NCI-H1417 treated with DMSO at 0.1 percent for 48 hours (cell line): ENCODE measurements around the gene RNU7-1.

Experiments used
- DNase-seq: peaks from one replicate; lab custom pipeline; 2025; lab: John Stamatoyannopoulos, UW

Gene RNU7-1

GRCh38 chr12:6937481-6938352 is 5.9 kb upstream of the RNU7-1 start:
- peak; percentile 91 for DNase-seq

DNA sequence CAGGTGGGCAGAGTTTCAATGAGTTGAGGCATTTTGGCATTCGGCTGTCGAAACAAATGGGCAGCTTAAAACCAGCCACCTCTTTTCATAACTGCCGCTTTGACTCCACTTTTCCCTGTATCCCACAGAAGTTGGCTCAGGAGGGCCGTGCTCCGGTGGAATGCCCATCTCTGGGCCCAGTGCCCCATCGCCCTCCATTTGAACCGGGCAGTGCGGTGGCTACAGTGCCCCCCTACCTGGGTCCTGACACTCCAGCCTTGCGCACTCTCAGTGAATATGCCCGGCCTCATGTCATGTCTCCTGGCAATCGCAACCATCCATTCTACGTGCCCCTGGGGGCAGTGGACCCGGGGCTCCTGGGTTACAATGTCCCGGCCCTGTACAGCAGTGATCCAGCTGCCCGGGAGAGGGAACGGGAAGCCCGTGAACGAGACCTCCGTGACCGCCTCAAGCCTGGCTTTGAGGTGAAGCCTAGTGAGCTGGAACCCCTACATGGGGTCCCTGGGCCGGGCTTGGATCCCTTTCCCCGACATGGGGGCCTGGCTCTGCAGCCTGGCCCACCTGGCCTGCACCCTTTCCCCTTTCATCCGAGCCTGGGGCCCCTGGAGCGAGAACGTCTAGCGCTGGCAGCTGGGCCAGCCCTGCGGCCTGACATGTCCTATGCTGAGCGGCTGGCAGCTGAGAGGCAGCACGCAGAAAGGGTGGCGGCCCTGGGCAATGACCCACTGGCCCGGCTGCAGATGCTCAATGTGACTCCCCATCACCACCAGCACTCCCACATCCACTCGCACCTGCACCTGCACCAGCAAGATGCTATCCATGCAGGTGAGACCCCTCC is 5.0 kb upstream of the RNU7-1 start:
- no peak for DNase-seq

DNA sequence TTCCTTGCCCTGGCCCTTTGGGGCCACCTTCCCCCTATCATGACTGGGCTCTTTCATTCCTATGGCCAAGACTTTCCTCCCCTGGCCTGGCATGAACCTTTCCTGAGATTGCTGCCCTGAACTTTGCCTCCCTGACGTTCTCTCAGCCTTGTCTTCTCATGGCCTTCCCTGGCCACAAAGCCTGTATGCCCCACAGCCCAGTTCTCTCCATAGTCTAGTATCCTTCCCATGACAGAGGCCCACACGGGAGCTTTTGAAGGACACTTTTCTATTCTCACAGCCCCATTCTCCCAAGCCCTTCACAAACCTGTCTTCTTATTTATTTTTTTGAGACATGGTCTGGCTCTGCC is 4.5 kb upstream of the RNU7-1 start:
- DNase-seq = no peak

DNA sequence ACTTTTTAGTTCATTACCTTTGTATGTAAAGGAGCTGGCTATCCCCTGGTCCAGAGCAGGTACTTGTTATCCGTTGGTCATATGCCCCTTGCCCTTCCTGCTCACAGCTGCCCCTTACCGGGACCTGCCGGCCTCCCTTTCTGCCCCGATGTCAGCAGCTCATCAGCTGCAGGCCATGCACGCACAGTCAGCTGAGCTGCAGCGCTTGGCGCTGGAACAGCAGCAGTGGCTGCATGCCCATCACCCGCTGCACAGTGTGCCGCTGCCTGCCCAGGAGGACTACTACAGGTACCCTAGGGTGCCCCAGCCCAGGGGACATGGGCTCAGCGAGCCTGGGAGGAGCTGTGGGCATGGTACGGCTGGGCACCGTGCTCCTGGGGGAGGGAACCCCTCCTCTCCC is 2.3 kb upstream of the RNU7-1 start:
- DNase-seq = no peak

DNA sequence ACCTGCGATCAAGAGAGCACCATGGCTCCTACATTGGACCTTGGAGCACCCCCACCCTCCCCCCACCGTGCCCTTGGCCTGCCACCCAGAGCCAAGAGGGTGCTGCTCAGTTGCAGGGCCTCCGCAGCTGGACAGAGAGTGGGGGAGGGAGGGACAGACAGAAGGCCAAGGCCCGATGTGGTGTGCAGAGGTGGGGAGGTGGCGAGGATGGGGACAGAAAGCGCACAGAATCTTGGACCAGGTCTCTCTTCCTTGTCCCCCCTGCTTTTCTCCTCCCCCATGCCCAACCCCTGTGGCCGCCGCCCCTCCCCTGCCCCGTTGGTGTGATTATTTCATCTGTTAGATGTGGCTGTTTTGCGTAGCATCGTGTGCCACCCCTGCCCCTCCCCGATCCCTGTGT is 1.8 kb upstream of the RNU7-1 start:
- DNase-seq = no peak

- DNase-seq = no peak
Measured at GRCh38 chr12:6942331-6942665, 1.3 kb upstream of the RNU7-1 start.

- DNase-seq = peak; percentile 99
Measured at GRCh38 chr12:6943389-6943721, 261 bp upstream of the RNU7-1 start.

DNA sequence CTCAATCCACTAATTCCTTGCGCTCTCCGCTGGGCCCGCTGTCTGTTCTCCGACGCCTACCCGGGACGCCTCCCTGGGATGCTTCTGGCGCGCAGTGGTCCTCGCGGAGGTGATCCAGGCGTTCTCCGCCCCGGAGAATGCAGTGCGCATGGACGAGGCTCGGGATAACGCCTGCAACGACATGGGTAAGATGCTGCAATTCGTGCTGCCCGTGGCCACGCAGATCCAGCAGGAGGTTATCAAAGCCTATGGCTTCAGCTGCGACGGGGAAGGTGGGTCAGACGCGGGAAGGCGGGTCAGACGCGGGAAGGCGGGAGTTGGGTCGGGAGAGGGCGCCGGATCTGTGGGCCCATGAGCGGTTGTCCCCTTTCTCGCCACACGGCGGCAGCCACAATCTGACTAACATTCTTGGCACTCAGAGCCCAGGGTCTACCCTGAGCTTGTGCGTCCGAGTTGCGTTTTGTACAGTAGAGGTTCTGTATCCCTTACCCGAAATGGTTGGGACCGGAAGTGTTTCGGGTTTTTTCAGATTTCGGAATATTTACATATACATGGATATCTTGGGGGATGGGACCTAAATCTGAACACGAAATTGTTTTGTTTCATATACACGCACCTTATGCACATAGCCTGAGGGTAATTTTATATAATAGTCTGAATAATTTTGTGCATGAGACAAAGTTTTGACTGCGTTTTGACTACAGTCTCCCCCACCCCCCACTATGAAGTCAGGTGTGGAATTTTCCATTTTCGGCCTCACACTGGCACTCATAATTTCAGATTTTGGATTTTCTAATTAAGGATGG is 968 bp downstream of the RNU7-1 start:
- DNase-seq = peak; percentile 88

GRCh38 chr12:6945613-6946012 is 2.0 kb downstream of the RNU7-1 start:
- DNase-seq = no peak

GRCh38 chr12:6946033-6946919 is 2.7 kb downstream of the RNU7-1 start:
- peak; percentile 87 for DNase-seq

GRCh38 chr12:6946920-6947374 is 3.3 kb downstream of the RNU7-1 start:
- no peak for DNase-seq

DNA sequence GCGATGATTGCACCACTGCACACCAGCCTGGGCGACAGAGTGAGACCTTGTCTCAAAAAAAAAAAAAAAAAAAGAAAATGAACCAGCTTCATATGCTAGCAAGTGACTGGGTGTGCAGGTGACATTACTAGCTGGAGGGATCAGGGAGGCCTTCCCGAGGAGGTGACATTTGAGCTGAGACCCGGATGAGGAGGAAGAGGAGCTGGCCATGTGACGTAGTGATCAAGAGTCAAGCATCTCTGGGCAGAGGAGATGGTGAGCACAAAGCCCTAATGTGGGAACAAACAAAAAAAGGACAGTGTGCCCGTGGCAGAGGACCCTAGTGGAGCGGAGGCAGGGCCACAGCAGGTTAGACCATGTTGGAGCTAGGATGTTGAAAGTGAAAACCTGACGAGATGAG is 4.0 kb downstream of the RNU7-1 start:
- no peak for DNase-seq

- DNase-seq = no peak
Measured at GRCh38 chr12:6948873-6949594, 5.4 kb downstream of the RNU7-1 start.

DNA sequence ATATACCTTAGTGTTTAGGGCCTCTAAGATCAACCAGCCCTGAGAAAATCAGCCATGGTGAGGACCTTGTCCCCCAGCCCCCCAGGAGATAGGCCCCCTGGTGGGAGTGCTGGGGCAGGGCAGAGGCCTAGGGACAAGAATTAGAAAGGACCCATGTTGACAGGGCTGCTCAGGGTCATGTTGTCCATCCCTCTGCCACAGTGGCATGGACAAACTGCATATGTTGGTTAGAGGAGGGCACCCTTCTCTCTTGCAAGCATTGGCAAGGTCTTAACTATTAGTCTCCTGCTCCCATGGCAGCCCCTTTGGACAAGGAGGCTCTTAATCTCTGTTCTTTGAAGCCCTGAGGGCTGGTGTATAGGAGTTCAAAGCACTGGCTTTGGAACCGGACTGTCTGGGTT is 6.8 kb downstream of the RNU7-1 start:
- no peak for DNase-seq

DNA sequence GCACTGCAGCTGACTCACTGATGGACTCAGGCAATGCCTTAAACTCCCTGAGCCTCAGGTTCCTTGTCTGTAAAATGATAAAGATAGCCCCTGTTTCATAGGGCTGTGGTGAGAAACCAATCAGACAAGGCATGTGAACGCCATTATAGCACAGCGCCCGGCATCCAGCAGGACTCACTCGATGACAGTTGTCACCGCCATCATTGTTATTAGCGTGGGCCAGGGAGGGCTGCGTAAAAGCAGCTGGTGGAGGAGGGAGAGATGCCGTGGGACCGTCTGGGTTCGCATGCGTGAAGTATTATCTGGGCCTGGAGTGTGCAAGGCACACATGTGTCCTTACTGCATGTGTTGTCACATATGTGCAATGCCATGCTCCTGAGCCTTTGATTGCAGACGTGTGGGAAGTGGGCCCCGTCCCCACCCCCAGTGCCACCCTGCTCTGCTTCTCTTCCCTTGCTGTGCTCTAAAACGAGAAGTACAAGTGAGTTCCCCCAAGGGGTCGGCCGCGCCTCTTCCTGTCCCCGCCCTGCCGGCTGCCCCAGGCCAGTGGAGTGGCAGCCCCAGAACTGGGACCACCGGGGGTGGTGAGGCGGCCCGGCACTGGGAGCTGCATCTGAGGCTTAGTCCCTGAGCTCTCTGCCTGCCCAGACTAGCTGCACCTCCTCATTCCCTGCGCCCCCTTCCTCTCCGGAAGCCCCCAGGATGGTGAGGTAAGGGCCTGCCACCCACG is 7.4 kb downstream of the RNU7-1 start, which contains the start of gene PTPN6:
Gene PTPN6 (plus strand): TSS at position 546 of the 730 bp plus-strand sequence. CDS start 157 bp downstream, at position 703.
- no peak for DNase-seq

DNA sequence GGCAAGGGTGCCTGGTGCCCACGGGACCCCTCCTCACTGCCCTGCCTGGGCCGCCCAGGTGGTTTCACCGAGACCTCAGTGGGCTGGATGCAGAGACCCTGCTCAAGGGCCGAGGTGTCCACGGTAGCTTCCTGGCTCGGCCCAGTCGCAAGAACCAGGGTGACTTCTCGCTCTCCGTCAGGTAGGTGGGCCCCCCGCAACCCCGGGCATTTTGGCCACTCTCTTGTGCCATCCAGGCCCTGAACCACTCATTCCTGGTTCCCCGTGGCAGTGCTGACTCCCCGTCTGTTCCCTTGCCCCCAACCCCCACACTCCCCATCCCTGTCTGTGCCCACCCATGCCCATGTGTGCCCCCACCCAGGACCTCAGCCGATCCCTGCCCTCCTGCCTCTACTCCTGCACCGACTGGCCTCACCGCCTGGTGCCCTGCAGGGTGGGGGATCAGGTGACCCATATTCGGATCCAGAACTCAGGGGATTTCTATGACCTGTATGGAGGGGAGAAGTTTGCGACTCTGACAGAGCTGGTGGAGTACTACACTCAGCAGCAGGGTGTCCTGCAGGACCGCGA is 8.0 kb downstream of the RNU7-1 start:
- no peak for DNase-seq

GRCh38 chr12:6952121-6952862 is 8.7 kb downstream of the RNU7-1 start:
- DNase-seq = no peak

- DNase-seq = no peak
Measured at GRCh38 chr12:6952863-6953441, 9.3 kb downstream of the RNU7-1 start.
